VCaP (cell line): ENCODE measurements around the gene ADAMTS14.
"Not testable (repeated sequence)": the region's sequence is repeated elsewhere in the genome, so short reads cannot be mapped to it uniquely, and the experiment has no call there.

Experiments used
- H3K27ac ChIP-seq: fragments of 450-650 bp; 2 replicates; pipeline ENCODE4 v1.5.1; 2017
- CTCF ChIP-seq: fragments of 450-650 bp; conservative IDR thresholded peaks from 2 replicates; pipeline ENCODE4 v1.5.1; 2017; ENCODE audit warnings: mild to moderate bottlenecking, moderate library complexity

ADAMTS14 gene

GRCh38 chr10:70672165-70673042, at the start of gene ADAMTS14:
ADAMTS14 (plus strand) TSS chr10:70672506; CDS start chr10:70672803, 297 bp downstream.
- H3K27ac ChIP-seq = no peak within 1 kb of the TSS
- no peak for TF ChIP-seq CTCF

GRCh38 chr10:70622541-70622940, 49.8 kb upstream of the ADAMTS14 start:
- H3K27ac ChIP-seq = no peak overlapping the region

GRCh38 chr10:70622981-70623844, 49.1 kb upstream of the ADAMTS14 start:
- TF ChIP-seq CTCF = no peak
- H3K27ac ChIP-seq = no peak overlapping the region

More at GRCh38 chr10:70622541-70622940, 49.8 kb upstream of the ADAMTS14 start:
- no peak for TF ChIP-seq CTCF

GRCh38 chr10:70626056-70626455, 46.2 kb upstream of the ADAMTS14 start:
- no peak overlapping the region for H3K27ac ChIP-seq
- TF ChIP-seq CTCF = no peak

GRCh38 chr10:70629338-70629737, 43.0 kb upstream of the ADAMTS14 start:
- TF ChIP-seq CTCF = no peak
- no peak overlapping the region for H3K27ac ChIP-seq

GRCh38 chr10:70631735-70632134, 40.6 kb upstream of the ADAMTS14 start:
- not testable (repeated sequence) for H3K27ac ChIP-seq

- no peak overlapping the region for H3K27ac ChIP-seq
- no peak for TF ChIP-seq CTCF
Observed at GRCh38 chr10:70634011-70634410, 38.3 kb upstream of the ADAMTS14 start.

GRCh38 chr10:70634515-70634914, 37.8 kb upstream of the ADAMTS14 start:
- not testable (repeated sequence) for H3K27ac ChIP-seq

GRCh38 chr10:70639640-70640383, 32.5 kb upstream of the ADAMTS14 start:
- H3K27ac ChIP-seq = not testable (repeated sequence)

- not testable (repeated sequence) for H3K27ac ChIP-seq
Observed at GRCh38 chr10:70643272-70643671, 29.0 kb upstream of the ADAMTS14 start.

GRCh38 chr10:70644959-70645358, 27.3 kb upstream of the ADAMTS14 start:
- not testable (repeated sequence) for H3K27ac ChIP-seq
